Memory B cell (primary cell): Measurements from ENCODE around the gene ZNRF1.

Experiments
- ATAC-seq: fragments of 150-1000 bp; cut with Tn5 transposase; 2 replicates; pipeline ENCODE4 v1.10.0; 2021; ENCODE audit warnings: low read depth, mild to moderate bottlenecking, moderate library complexity
- DNase-seq, 2 donors: peaks; one replicate each; pipeline ENCODE4 v3.0.0; 2022; ENCODE audit warnings: low spot score in 2 of 2
- H3K27ac Mint-ChIP-seq: one replicate; pipeline ENCODE4 v1.8.0; 2022; ENCODE audit warnings: mild to moderate bottlenecking, moderate library complexity, mixed read lengths
- H3K27me3 Mint-ChIP-seq: one replicate; pipeline ENCODE4 v1.8.0; 2022; ENCODE audit warnings: mixed read lengths
- H3K36me3 Mint-ChIP-seq: one replicate; pipeline ENCODE4 v1.8.0; 2022; ENCODE audit warnings: mild to moderate bottlenecking, mixed read lengths
- H3K4me1 Mint-ChIP-seq: one replicate; pipeline ENCODE4 v1.8.0; 2022; ENCODE audit warnings: mixed read lengths
- H3K4me3 Mint-ChIP-seq: one replicate; pipeline ENCODE4 v1.8.0; 2022; ENCODE audit warnings: mild to moderate bottlenecking, moderate library complexity, mixed read lengths
- H3K9me3 Mint-ChIP-seq: one replicate; pipeline ENCODE4 v1.8.0; 2022; ENCODE audit warnings: mixed read lengths

The ZNRF1 gene

GRCh38 chr16:75048530-75048929, 49.7 kb downstream of the ZNRF1 start:
- no peak for DNase-seq
- H3K27ac Mint-ChIP-seq: no peak overlapping the region
- no peak for ATAC-seq
- H3K4me1 Mint-ChIP-seq: no peaks in the 10 kb centered on the region
- no peaks in the 10 kb centered on the region for H3K9me3 Mint-ChIP-seq
- no peaks in the 10 kb centered on the region for H3K36me3 Mint-ChIP-seq
- no peak overlapping the region for H3K4me3 Mint-ChIP-seq
- H3K27me3 Mint-ChIP-seq: no peaks in the 10 kb centered on the region

DNA sequence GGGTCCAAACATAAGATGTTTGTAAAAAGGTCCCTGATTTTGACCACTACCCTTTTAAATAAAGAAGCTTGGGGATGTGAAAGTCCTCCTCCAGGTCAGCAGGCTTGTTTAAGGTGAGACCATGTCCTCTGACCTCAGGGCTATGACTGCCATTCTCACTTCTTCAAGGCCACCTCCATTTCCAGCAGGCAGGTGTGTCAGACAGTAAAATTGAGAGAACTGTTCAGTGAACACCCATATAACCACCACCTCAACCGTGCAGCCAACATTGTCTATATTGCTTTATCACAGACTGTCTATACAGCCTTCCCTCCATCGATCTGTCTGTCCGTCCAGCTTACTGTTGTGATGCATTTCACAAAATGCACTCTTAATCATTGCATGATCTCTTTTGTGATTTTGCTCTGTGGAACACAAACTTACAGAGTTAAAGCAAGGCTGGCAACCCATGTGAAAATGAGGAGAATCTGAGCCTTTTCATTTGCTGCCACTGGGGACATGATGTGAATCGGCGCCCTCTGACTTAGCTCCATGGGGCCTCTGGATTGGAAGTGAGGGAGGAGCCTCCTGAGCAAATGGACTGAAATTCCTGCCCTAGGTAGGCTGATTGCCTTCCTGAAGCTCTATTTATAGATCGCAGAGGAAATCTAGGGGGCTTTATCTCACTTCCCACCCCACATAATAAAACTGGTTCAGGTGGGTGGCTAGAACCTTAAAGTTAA, 53.8 kb downstream of the ZNRF1 start:
- H3K9me3 Mint-ChIP-seq: no peaks in the 10 kb centered on the region
- no peak overlapping the region for H3K4me3 Mint-ChIP-seq
- ATAC-seq: no peak
- H3K36me3 Mint-ChIP-seq: no peaks in the 10 kb centered on the region
- H3K27ac Mint-ChIP-seq: no peak overlapping the region
- no peaks in the 10 kb centered on the region for H3K27me3 Mint-ChIP-seq
- no peak for DNase-seq
- no peaks in the 10 kb centered on the region for H3K4me1 Mint-ChIP-seq

GRCh38 chr16:75053791-75054555, 55.1 kb downstream of the ZNRF1 start:
- H3K9me3 Mint-ChIP-seq: no peaks in the 10 kb centered on the region
- no peak overlapping the region for H3K27ac Mint-ChIP-seq
- H3K27me3 Mint-ChIP-seq: no peaks in the 10 kb centered on the region
- no peaks in the 10 kb centered on the region for H3K4me1 Mint-ChIP-seq
- ATAC-seq: no peak
- no peak for DNase-seq
- H3K36me3 Mint-ChIP-seq: no peaks in the 10 kb centered on the region
- H3K4me3 Mint-ChIP-seq: no peak overlapping the region

GRCh38 chr16:75054556-75054947, 55.7 kb downstream of the ZNRF1 start:
- no peaks in the 10 kb centered on the region for H3K27me3 Mint-ChIP-seq
- H3K27ac Mint-ChIP-seq: no peak overlapping the region
- H3K9me3 Mint-ChIP-seq: no peaks in the 10 kb centered on the region
- no peaks in the 10 kb centered on the region for H3K36me3 Mint-ChIP-seq
- ATAC-seq (no peak), DNase-seq (no peak)
- no peak overlapping the region for H3K4me3 Mint-ChIP-seq
- no peaks in the 10 kb centered on the region for H3K4me1 Mint-ChIP-seq

GRCh38 chr16:75058806-75059205, 60.0 kb downstream of the ZNRF1 start:
- H3K36me3 Mint-ChIP-seq: no peaks in the 10 kb centered on the region

GRCh38 chr16:75059411-75059810, 60.6 kb downstream of the ZNRF1 start:
- DNase-seq (no peak), ATAC-seq (no peak)
- Mint-ChIP-seq H3K9me3 (no peaks in the 10 kb centered on the region), H3K4me3 (no peak overlapping the region), H3K27me3 (no peaks in the 10 kb centered on the region), H3K4me1 (no peaks in the 10 kb centered on the region), H3K36me3 (no peaks in the 10 kb centered on the region), H3K27ac (no peak overlapping the region)

More at GRCh38 chr16:75058806-75059205, 60.0 kb downstream of the ZNRF1 start:
- DNase-seq (no peak), ATAC-seq (no peak)
- Mint-ChIP-seq H3K27me3 (no peaks in the 10 kb centered on the region), H3K4me1 (no peaks in the 10 kb centered on the region), H3K4me3 (no peak overlapping the region), H3K9me3 (no peaks in the 10 kb centered on the region), H3K27ac (no peak overlapping the region)

DNA sequence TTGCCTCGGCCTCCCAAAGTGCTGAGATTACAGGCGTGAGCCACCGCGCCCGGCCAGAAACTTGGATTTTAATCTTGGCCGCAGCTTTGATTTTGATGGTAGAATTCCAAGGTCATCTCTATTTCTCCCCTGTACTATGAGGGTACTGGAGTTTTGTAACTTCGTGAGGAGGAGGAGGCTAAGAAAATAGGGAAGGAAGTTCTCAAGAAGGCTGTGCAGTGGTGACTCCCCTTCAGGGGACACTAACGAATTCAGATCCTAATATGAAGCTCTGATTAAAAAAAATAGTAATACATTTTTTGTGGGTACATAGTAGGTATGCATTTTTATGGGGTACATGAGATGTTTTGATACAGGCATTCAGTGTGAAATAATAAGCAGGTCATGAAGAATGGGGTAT, 61.9 kb downstream of the ZNRF1 start:
- H3K36me3 Mint-ChIP-seq: no peaks in the 10 kb centered on the region
- H3K27me3 Mint-ChIP-seq: no peaks in the 10 kb centered on the region
- H3K9me3 Mint-ChIP-seq: no peaks in the 10 kb centered on the region
- H3K27ac Mint-ChIP-seq: no peak overlapping the region
- H3K4me1 Mint-ChIP-seq: no peaks in the 10 kb centered on the region
- DNase-seq (no peak), ATAC-seq (no peak)
- H3K4me3 Mint-ChIP-seq: no peak overlapping the region

DNA sequence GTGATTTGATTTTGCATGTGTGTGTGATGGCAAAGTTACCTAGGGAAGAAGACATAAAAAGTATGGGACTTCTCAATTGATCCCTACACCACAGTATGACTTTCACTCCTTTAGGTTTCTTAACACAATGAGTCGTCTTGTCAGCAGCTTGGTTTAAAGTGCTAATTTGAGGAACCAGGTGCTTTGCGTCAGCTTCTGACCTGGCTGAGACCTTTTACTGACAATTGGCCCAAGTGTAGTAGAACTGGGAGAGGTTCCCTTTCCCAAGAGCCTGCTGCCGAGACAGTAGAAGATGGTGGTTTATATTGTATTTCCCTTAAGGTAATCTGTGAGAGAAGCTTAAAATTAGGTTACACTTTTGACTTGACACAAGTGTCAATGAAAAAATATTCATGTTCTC, 62.8 kb downstream of the ZNRF1 start:
- DNase-seq (no peak), ATAC-seq (no peak)
- H3K27me3 Mint-ChIP-seq: no peaks in the 10 kb centered on the region
- no peaks in the 10 kb centered on the region for H3K4me1 Mint-ChIP-seq
- no peaks in the 10 kb centered on the region for H3K9me3 Mint-ChIP-seq
- H3K27ac Mint-ChIP-seq: no peak overlapping the region
- H3K4me3 Mint-ChIP-seq: no peak overlapping the region
- H3K36me3 Mint-ChIP-seq: no peaks in the 10 kb centered on the region

GRCh38 chr16:75062135-75062975, 63.5 kb downstream of the ZNRF1 start:
- Mint-ChIP-seq H3K4me1 (no peaks in the 10 kb centered on the region), H3K27ac (no peak overlapping the region), H3K36me3 (no peaks in the 10 kb centered on the region), H3K27me3 (peaks cover 3% of the 10 kb centered on the region), H3K4me3 (no peak overlapping the region), H3K9me3 (no peaks in the 10 kb centered on the region)
- DNase-seq (no peak), ATAC-seq (no peak)

DNA sequence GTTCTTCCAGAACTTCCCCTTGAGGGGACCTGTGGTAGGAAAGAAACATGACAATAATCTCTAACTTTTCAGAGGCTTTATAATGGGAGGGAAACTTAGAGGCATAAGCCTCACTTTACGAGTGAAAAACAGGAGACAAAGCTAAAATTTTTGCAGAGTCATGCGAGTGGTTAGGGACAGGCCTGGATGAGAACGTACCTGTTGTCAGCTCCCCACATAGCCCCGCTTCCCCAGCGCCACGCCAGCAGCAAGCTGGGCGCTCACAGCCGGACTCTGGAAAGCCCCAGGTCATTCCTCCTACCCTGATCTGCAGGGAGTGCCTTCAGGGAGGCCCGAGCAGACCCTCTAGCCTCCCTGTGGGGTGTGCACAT, 64.1 kb downstream of the ZNRF1 start:
- ATAC-seq (no peak), DNase-seq (no peak)
- Mint-ChIP-seq H3K27ac (no peak overlapping the region), H3K4me1 (no peaks in the 10 kb centered on the region), H3K4me3 (no peak overlapping the region), H3K9me3 (no peaks in the 10 kb centered on the region), H3K27me3 (peaks cover 3% of the 10 kb centered on the region), H3K36me3 (no peaks in the 10 kb centered on the region)

GRCh38 chr16:75063549-75064088, 64.8 kb downstream of the ZNRF1 start:
- Mint-ChIP-seq H3K4me1 (no peaks in the 10 kb centered on the region), H3K36me3 (no peaks in the 10 kb centered on the region), H3K27ac (no peak overlapping the region), H3K9me3 (no peaks in the 10 kb centered on the region), H3K4me3 (no peak overlapping the region), H3K27me3 (peaks cover 3% of the 10 kb centered on the region)
- no peak for DNase-seq
- no peak for ATAC-seq

DNA sequence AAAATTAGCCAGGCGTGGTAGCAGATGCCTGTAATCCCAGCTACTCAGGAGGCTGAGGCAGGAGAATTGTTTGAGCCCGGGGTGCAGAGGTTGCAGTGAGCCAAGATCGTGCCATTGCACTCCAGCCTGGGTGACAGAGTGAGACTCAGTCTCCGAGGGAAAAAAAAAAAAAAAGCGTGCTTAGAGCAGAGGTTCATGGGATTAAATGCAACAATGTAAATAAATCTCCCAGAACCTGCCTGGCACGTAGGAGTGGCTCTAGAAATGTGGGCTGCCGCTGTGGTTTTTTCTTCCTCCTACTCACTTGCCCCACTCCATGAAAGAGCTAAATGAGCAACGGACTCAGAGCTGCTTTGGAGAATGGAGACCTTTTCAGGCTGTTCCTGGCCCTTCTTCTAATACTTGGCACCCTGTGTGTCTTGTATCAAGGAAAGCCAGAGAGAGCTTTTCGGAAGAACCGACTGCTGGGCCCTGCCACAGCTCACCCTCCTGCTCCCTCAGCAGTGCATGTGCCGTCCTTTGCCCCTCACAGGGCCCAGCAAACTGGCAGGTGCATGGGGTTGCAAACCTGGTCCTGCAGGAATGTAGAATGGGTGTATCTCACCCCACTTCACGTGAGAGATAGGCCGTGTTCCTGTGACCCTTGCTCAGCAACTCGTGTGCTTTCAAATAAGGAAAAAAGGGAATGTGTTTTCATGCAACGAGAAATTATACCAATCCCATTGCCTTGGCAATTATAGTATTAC, 65.8 kb downstream of the ZNRF1 start:
- Mint-ChIP-seq H3K4me1 (no peaks in the 10 kb centered on the region), H3K4me3 (no peak overlapping the region)

DNA sequence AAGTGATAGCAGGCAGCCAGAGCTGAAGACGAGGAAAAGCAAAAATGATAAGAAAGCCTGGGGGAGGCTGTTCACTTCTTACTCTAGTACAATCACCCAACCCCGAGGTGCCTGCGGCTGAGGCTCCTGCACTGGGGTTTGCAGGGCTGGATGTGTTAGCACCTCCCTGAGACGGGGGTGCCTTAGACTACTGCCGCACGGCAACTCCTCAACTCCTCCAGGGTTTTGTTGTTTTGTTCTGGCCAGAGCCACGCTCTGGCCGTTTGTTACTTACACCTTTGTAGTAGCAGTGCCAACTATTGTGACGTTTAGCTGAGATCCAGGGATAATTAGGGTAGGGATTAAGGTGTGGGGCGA, 66.3 kb downstream of the ZNRF1 start:
- DNase-seq (no peak), ATAC-seq (no peak)
- Mint-ChIP-seq H3K9me3 (no peaks in the 10 kb centered on the region), H3K4me1 (no peaks in the 10 kb centered on the region), H3K27me3 (peaks cover 5% of the 10 kb centered on the region), H3K36me3 (no peaks in the 10 kb centered on the region), H3K4me3 (no peak overlapping the region), H3K27ac (no peak overlapping the region)

More for the DNA sequence above, 65.8 kb downstream of the ZNRF1 start:
- Mint-ChIP-seq H3K36me3 (no peaks in the 10 kb centered on the region), H3K9me3 (no peaks in the 10 kb centered on the region), H3K27me3 (peaks cover 3% of the 10 kb centered on the region), H3K27ac (no peak overlapping the region)
- DNase-seq (no peak), ATAC-seq (no peak)
